B cell (primary cell): ENCODE measurements around the gene PWWP2B. TPM values are rescaled to one million over a fixed set of nuclear protein-coding genes. Genes with fewer than 3 reads are reported as not detected.
"Not testable (repeated sequence)": the region's sequence is repeated elsewhere in the genome, so short reads cannot be mapped to it uniquely, and the experiment has no call there.

ENCODE experiments used
- ATAC-seq: fragments of 200-7000 bp; cut with Tn5 transposase; one replicate; pipeline ENCODE4 v1.10.0; 2021; ENCODE audit warnings: low read depth, mild to moderate bottlenecking, moderate number of reproducible peaks, moderate library complexity
- CTCF ChIA-PET: fragments of 350-600 bp; sonication (Branson Sonifier 250); formaldehyde crosslinking; loops from one replicate; lab custom pipeline; 2021; ENCODE audit warnings: antibody characterized with exemption, inconsistent platforms; lab: Charles Lee
- POLR2A ChIA-PET: fragments of 350-600 bp; sonication (Branson Sonifier 250); formaldehyde crosslinking; loops from one replicate; lab custom pipeline; 2021; ENCODE audit warnings: antibody characterized with exemption; lab: Charles Lee
- DNase-seq: peaks from one replicate; pipeline ENCODE4 v3.0.0; 2013
- H2AFZ ChIP-seq: 2 replicates; pipeline ENCODE4 v1.6.1; 2012; ENCODE audit warnings: mild to moderate bottlenecking, low read depth, low read length; ENCODE audit not compliant: insufficient read depth, poor library complexity, severe bottlenecking
- H3K27ac ChIP-seq, 2 donors: 1 replicate in 1 of 2; 2 replicates in 1 of 2; pipeline ENCODE4 v1.5.1; 2012 to 2013; ENCODE audit warnings: low read length in 2 of 2, mild to moderate bottlenecking in 2 of 2, moderate library complexity in 1 of 2
- H3K27me3 ChIP-seq, 4 experiments: fragments of 200-600 bp in 1 of 4; sonication (generic) in 1 of 4; replicated peaks in 1 of 4; 1 replicate in 2 of 4; 2 replicates in 2 of 4; pipeline versions ENCODE4 v1.6.1 to v1.7.0; 2013 to 2016; ENCODE audit warnings: low read length in 3 of 4, mild to moderate bottlenecking in 2 of 4, mixed read lengths in 1 of 4, moderate library complexity in 1 of 4; ENCODE audit not compliant: insufficient read depth in 4 of 4, control insufficient read depth in 3 of 4; ENCODE audit errors: control extremely low read depth in 1 of 4
- H3K36me3 ChIP-seq, 2 experiments: replicated peaks in 1 of 2; 1 replicate in 1 of 2; 2 replicates in 1 of 2; pipeline versions ENCODE4 v1.6.1 to v1.7.1; 2013; ENCODE audit warnings: low read length in 1 of 2; ENCODE audit not compliant: insufficient read depth in 2 of 2, control insufficient read depth in 1 of 2; ENCODE audit errors: control extremely low read depth in 1 of 2, extremely low read depth in 1 of 2
- H3K4me1 ChIP-seq, 2 donors: fragments of 200-600 bp in 1 of 2; sonication (generic) in 1 of 2; 1 replicate in 1 of 2; 2 replicates in 1 of 2; pipeline versions ENCODE4 v1.5.1 to v1.6.1; 2013 to 2017; ENCODE audit warnings: low read length in 2 of 2; ENCODE audit not compliant: control insufficient read depth in 2 of 2, insufficient read depth in 2 of 2
- H3K4me2 ChIP-seq: replicated peaks from 2 replicates; pipeline ENCODE3; 2012; ENCODE audit warnings: mild to moderate bottlenecking, low read depth, low read length; ENCODE audit not compliant: poor library complexity, severe bottlenecking
- H3K4me3 ChIP-seq, 5 experiments: fragments of 200-600 bp in 1 of 5; sonication (generic) in 1 of 5; 1 replicate in 3 of 5; 2 replicates in 2 of 5; pipeline versions ENCODE4 v1.5.1 to v1.7.0; 2011 to 2016; ENCODE audit warnings: low read length in 4 of 5, mild to moderate bottlenecking in 4 of 5, low read depth in 2 of 5, control low read depth in 1 of 5, moderate library complexity in 1 of 5; ENCODE audit not compliant: insufficient read depth in 1 of 5; ENCODE audit errors: control extremely low read depth in 1 of 5, extremely low read depth in 1 of 5
- H3K79me2 ChIP-seq: fragments of 200-600 bp; sonication (generic); one replicate; pipeline ENCODE4 v1.6.0; 2016; ENCODE audit warnings: low read length; ENCODE audit not compliant: control insufficient read depth, insufficient read depth
- H3K9ac ChIP-seq: fragments of 200-600 bp; sonication (generic); 2 replicates; pipeline ENCODE4 v1.6.1; 2017; ENCODE audit warnings: mild to moderate bottlenecking, low read length, moderate library complexity
- H3K9me3 ChIP-seq, 3 donors: one replicate each; pipeline versions ENCODE4 v1.6.1 to v1.7.1; 2013; ENCODE audit warnings: low read length in 2 of 3; ENCODE audit not compliant: control insufficient read depth in 2 of 3, insufficient read depth in 1 of 3; ENCODE audit errors: control extremely low read depth in 1 of 3
- H4K20me1 ChIP-seq: 2 replicates; pipeline ENCODE4 v1.6.0; 2012; ENCODE audit warnings: mild to moderate bottlenecking, low read length; ENCODE audit not compliant: insufficient read depth, control insufficient read depth, poor library complexity, severe bottlenecking
- H3K27ac Mint-ChIP-seq: one replicate; pipeline ENCODE4 v1.8.0; 2021; ENCODE audit warnings: mixed read lengths
- H3K27me3 Mint-ChIP-seq: one replicate; pipeline ENCODE4 v1.8.0; 2021; ENCODE audit warnings: mixed read lengths
- H3K4me1 Mint-ChIP-seq: one replicate; pipeline ENCODE4 v1.8.0; 2021; ENCODE audit warnings: mixed read lengths
- H3K4me3 Mint-ChIP-seq: one replicate; pipeline ENCODE4 v1.8.0; 2021; ENCODE audit warnings: mixed read lengths
- H3K9me3 Mint-ChIP-seq: one replicate; pipeline ENCODE4 v1.8.0; 2022; ENCODE audit warnings: mixed read lengths; ENCODE audit not compliant: insufficient read depth
- EZH2 ChIP-seq: IDR thresholded peaks from 2 replicates; pipeline ENCODE4 v1.6.1; 2012; ENCODE audit warnings: borderline replicate concordance, low read depth, mild to moderate bottlenecking, moderate library complexity, low read length; ENCODE audit not compliant: insufficient read depth, poor library complexity, severe bottlenecking
- WGBS: methylation state at CpG from one replicate; pipeline ENCODE4 v1.1.5; 2013; ENCODE audit warnings: missing lambda C conversion rate; ENCODE audit not compliant: insufficient coverage; 5-methylcytosine and 5-hydroxymethylcytosine counted together
- intact Hi-C: fragments of 100-400 bp; cut with micrococcal nuclease; formaldehyde crosslinking; loops from one replicate; pipeline ENCODE4 v1.10.0; 2022
- polyA plus RNA-seq: library from polyadenylated mRNA; depleted of rRNA; stranded (reverse); fragments of >200 nt; gene quantifications from 2 replicates; pipeline ENCODE4 v1.2.3, GENCODE V29; 2012
- total RNA-seq, 2 donors: library from RNA; stranded (reverse); fragments of 120-200 nt in 1 of 2; gene quantifications; 1 replicate in 1 of 2; 2 replicates in 1 of 2; pipeline versions ENCODE4 v1.2.3 to v1.2.4, GENCODE V29; 2013 to 2022
- TF ChIP-seq, protein P1 (sequence below): fragments of 200-600 bp; IDR thresholded peaks from one replicate; pipeline ENCODE4 v1.8.0; 2022; ENCODE audit warnings: antibody characterized with exemption, mild to moderate bottlenecking

PWWP2B gene
- total and polyA plus RNA-seq, 2 donors (not counting 1 experiment from before 2014, with no cell fraction given) = 13.6 to 34.4 TPM

DNA sequence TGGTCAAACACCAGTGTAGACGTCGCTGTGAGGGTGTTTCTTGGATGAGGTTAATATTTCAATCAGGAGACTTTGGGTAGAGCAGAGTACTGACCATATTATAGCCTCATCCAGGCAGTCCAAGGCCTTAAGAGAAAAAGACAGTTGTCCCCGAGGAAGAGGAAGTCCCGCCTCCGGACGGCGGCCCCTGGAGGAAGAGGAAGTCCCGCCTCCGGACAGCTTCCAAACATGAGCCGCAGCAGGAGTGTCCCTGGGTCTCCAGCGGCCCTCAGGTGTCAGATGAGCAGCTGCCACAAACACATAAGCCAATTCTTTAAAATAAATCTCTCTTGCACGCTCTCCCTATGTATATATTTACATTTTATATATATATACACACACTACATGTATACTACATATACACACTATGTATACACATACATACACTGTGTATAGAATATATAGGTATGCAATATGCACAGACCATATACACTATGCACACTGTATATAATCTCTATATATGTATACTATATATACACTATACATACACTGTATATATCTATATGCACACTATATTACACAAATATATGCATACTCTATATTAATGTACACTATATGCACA lies 37.5 kb downstream of the PWWP2B start:
- H3K36me3 ChIP-seq = no peaks in the 10 kb centered on the region
- no peaks in the 10 kb centered on the region for H4K20me1 ChIP-seq
- peak overlapping the region; percentile 66 for H3K4me2 ChIP-seq
- H3K27me3 ChIP-seq = no peaks in the 10 kb centered on the region
- Mint-ChIP-seq H3K4me3 (peak overlapping the region; percentile 61), H3K27me3 (no peaks in the 10 kb centered on the region), H3K4me1 (peaks cover 24% of the 10 kb centered on the region), H3K27ac (peak overlapping the region; percentile 74), H3K9me3 (no peaks in the 10 kb centered on the region)
- peak overlapping the region; percentile 66 for H2AFZ ChIP-seq
- POLR2A ChIA-PET = interaction anchor here (3.4 kb wide), 1 partner anchor 13 kb away, joined by 16 read pairs; no protein-coding TSS in a partner anchor
- peak overlapping the region; percentile 11 for H3K9ac ChIP-seq
- peaks cover 16 to 33% of the 10 kb centered on the region in 2 donors for H3K4me1 ChIP-seq
- ATAC-seq (peak; percentile 61), DNase-seq (peak; percentile 72)
- TF ChIP-seq, protein P1, sequence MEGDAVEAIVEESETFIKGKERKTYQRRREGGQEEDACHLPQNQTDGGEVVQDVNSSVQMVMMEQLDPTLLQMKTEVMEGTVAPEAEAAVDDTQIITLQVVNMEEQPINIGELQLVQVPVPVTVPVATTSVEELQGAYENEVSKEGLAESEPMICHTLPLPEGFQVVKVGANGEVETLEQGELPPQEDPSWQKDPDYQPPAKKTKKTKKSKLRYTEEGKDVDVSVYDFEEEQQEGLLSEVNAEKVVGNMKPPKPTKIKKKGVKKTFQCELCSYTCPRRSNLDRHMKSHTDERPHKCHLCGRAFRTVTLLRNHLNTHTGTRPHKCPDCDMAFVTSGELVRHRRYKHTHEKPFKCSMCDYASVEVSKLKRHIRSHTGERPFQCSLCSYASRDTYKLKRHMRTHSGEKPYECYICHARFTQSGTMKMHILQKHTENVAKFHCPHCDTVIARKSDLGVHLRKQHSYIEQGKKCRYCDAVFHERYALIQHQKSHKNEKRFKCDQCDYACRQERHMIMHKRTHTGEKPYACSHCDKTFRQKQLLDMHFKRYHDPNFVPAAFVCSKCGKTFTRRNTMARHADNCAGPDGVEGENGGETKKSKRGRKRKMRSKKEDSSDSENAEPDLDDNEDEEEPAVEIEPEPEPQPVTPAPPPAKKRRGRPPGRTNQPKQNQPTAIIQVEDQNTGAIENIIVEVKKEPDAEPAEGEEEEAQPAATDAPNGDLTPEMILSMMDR = no peak
- no peak for TF ChIP-seq EZH2
- H3K27ac ChIP-seq = no peak overlapping the region
- WGBS = 2% methylated on average over 6 of the region's 12 CpGs
- H3K79me2 ChIP-seq = no peaks in the 10 kb centered on the region
- peaks cover 0 to 3% (median 0%) of the 10 kb centered on the region in 3 donors for H3K9me3 ChIP-seq
- CTCF ChIA-PET = interaction anchor here (1.0 to 1.4 kb wide), 2 partner anchors 13 to 77 kb away, joined by 3 read pairs; no protein-coding TSS in a partner anchor
- H3K4me3 ChIP-seq = peak overlapping the region in 2 of 5 experiments; percentile 27 to 31
- intact Hi-C loops = no loop called here

DNA sequence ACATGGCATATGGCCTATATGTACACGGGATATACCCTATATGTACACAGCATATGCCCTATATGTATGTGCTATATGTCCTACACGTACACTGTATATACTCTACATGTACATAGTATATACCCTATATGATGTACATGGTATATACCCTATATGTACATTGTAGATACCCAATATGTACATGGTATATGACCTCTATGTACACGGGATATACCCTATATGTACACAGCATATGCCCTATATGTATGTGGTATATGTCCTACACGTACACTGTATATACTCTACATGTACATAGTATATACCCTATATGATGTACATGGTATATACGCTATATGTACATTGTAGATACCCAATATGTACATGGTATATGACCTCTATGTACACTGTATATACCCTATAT lies 38.3 kb downstream of the PWWP2B start:
- H3K36me3 ChIP-seq, H3K9me3 ChIP-seq, H4K20me1 ChIP-seq, H3K9me3 Mint-ChIP-seq, CTCF ChIA-PET, intact Hi-C loops, H3K4me3 Mint-ChIP-seq, H3K79me2 ChIP-seq, H3K27me3 Mint-ChIP-seq, H2AFZ ChIP-seq, H3K4me2 ChIP-seq, POLR2A ChIA-PET, H3K9ac ChIP-seq, H3K27ac Mint-ChIP-seq, H3K27ac ChIP-seq, H3K4me3 ChIP-seq, ATAC-seq, H3K27me3 ChIP-seq, DNase-seq: not testable (repeated sequence)
- no CpG with 5 or more reads among the region's 5 CpGs for WGBS
- peaks cover 11 to 25% of the 10 kb centered on the region in 2 donors for H3K4me1 ChIP-seq
- H3K4me1 Mint-ChIP-seq = peaks cover 19% of the 10 kb centered on the region

DNA sequence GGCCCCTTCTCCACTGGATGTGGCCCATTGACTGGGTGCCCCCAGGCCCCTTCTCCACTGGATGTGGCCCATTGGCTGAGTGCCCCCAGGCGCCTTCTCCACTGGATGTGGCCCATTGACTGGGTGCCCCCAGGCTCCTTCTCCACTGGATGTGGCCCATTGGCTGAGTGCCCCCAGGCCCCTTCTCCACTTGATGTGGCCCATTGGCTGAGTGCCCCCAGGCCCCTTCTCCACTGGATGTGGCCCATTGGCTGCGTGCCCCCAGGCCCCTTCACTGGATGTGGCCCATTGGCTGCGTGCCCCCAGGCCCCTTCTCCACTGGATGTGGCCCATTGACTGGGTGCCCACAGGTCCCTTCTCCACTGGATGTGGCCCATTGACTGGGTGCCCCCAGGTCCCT lies 39.1 kb downstream of the PWWP2B start:
- H3K4me3 ChIP-seq, DNase-seq, ATAC-seq, H3K4me3 Mint-ChIP-seq, H3K9me3 Mint-ChIP-seq, H3K27me3 Mint-ChIP-seq, H4K20me1 ChIP-seq, H3K9me3 ChIP-seq, H3K4me2 ChIP-seq, POLR2A ChIA-PET, H3K27ac Mint-ChIP-seq, H3K9ac ChIP-seq, intact Hi-C loops, H2AFZ ChIP-seq, H3K27me3 ChIP-seq, H3K79me2 ChIP-seq, H3K36me3 ChIP-seq, H3K27ac ChIP-seq: not testable (repeated sequence)
- H3K4me1 Mint-ChIP-seq = peaks cover 16% of the 10 kb centered on the region
- 97% methylated on average over 3 of the region's 3 CpGs for WGBS
- CTCF ChIA-PET = interaction anchor here (1.7 kb wide), 1 partner anchor 10 kb away, joined by 5 read pairs; no protein-coding TSS in a partner anchor
- H3K4me1 ChIP-seq = peaks cover 11 to 25% of the 10 kb centered on the region in 2 donors
